Measurements from ENCODE around the gene STK35. TPM values are rescaled to one million over a fixed set of nuclear protein-coding genes. Genes with fewer than 3 reads are reported as not detected.

Gene STK35
- total RNA-seq, 1 experiment from 2014 or later = 38.2 TPM

- H3K4me3 ChIP-seq (ENCODE audit: low read depth, low read length, poor library complexity, severe bottlenecking) = no peak overlapping the region
- H3K9me3 ChIP-seq (ENCODE audit: low read depth, low read length, poor library complexity, severe bottlenecking) = no peaks in the 10 kb centered on the region
- H3K27ac ChIP-seq (ENCODE audit: low read depth, low read length, poor library complexity, severe bottlenecking) = no peak overlapping the region
- CTCF ChIA-PET = no interaction called here
- POLR2A ChIA-PET (ENCODE audit: low non-redundant PET) = no interaction called here
- H3K36me3 ChIP-seq (ENCODE audit: insufficient read depth, low read length, poor library complexity, severe bottlenecking) = no peaks in the 10 kb centered on the region
- peaks cover 5% of the 10 kb centered on the region for H3K4me1 ChIP-seq (ENCODE audit: insufficient read depth, low read length, poor library complexity, severe bottlenecking)
- DNase-seq (ENCODE audit: low spot score) = no peak
- no TSS peak for BruUV-seq (replicated peaks)
- TF ChIP-seq EZH2 (IDR thresholded peaks at IDR 0.05; ENCODE audit: borderline replicate concordance, low read depth, low read length, poor library complexity, severe bottlenecking) (no peak), CTCF (conservative IDR thresholded peaks at IDR 0.05; ENCODE audit: low read depth, low read length) (no peak)
- H3K27me3 ChIP-seq (replicated peaks; ENCODE audit: insufficient read depth, low read depth, low read length, poor library complexity) = no peaks in the 10 kb centered on the region
- intact Hi-C loops (cut with micrococcal nuclease; ENCODE audit: unreplicated experiment) = no loop called here
Measured at GRCh38 chr20:2135013-2135412, 33.4 kb downstream of the STK35 start.

- Histone ChIP-seq H3K4me3 (ENCODE audit: low read depth, low read length, poor library complexity, severe bottlenecking) (no peak overlapping the region), H3K4me1 (ENCODE audit: insufficient read depth, low read length, poor library complexity, severe bottlenecking) (peaks cover 9% of the 10 kb centered on the region), H3K27me3 (replicated peaks; ENCODE audit: insufficient read depth, low read depth, low read length, poor library complexity) (no peaks in the 10 kb centered on the region), H3K36me3 (ENCODE audit: insufficient read depth, low read length, poor library complexity, severe bottlenecking) (no peaks in the 10 kb centered on the region), H3K9me3 (ENCODE audit: low read depth, low read length, poor library complexity, severe bottlenecking) (no peaks in the 10 kb centered on the region), H3K27ac (ENCODE audit: low read depth, low read length, poor library complexity, severe bottlenecking) (no peak overlapping the region)
- no peak for TF ChIP-seq EZH2 (IDR thresholded peaks at IDR 0.05; ENCODE audit: borderline replicate concordance, low read depth, low read length, poor library complexity, severe bottlenecking)
- no peak for TF ChIP-seq CTCF (conservative IDR thresholded peaks at IDR 0.05; ENCODE audit: low read depth, low read length)
- no TSS peak for BruUV-seq (replicated peaks)
- intact Hi-C loops (cut with micrococcal nuclease; ENCODE audit: unreplicated experiment) = no loop called here
- DNase-seq (ENCODE audit: low spot score) = no peak
- POLR2A ChIA-PET (ENCODE audit: low non-redundant PET) = no interaction called here
- CTCF ChIA-PET = no interaction called here
Measured at GRCh38 chr20:2136275-2136674, 34.6 kb downstream of the STK35 start.

GRCh38 chr20:2137552-2138201, 36.0 kb downstream of the STK35 start:
- CTCF ChIA-PET = no interaction called here
- no peaks in the 10 kb centered on the region for H3K9me3 ChIP-seq (ENCODE audit: low read depth, low read length, poor library complexity, severe bottlenecking)
- H3K4me3 ChIP-seq (ENCODE audit: low read depth, low read length, poor library complexity, severe bottlenecking) = no peak overlapping the region
- H3K4me1 ChIP-seq (ENCODE audit: insufficient read depth, low read length, poor library complexity, severe bottlenecking) = peaks cover 10% of the 10 kb centered on the region
- intact Hi-C loops (cut with micrococcal nuclease; ENCODE audit: unreplicated experiment) = no loop called here
- POLR2A ChIA-PET (ENCODE audit: low non-redundant PET) = no interaction called here
- no peaks in the 10 kb centered on the region for H3K27me3 ChIP-seq (replicated peaks; ENCODE audit: insufficient read depth, low read depth, low read length, poor library complexity)
- no peaks in the 10 kb centered on the region for H3K36me3 ChIP-seq (ENCODE audit: insufficient read depth, low read length, poor library complexity, severe bottlenecking)
- DNase-seq (ENCODE audit: low spot score) = no peak
- TF ChIP-seq CTCF (conservative IDR thresholded peaks at IDR 0.05; ENCODE audit: low read depth, low read length) = no peak
- no peak for TF ChIP-seq EZH2 (IDR thresholded peaks at IDR 0.05; ENCODE audit: borderline replicate concordance, low read depth, low read length, poor library complexity, severe bottlenecking)
- no TSS peak for BruUV-seq (replicated peaks)
- H3K27ac ChIP-seq (ENCODE audit: low read depth, low read length, poor library complexity, severe bottlenecking) = no peak overlapping the region

All from A673 (cell line).